Hepatocyte (in vitro differentiated cells): Measurements from ENCODE around the gene NGEF. TPM values are rescaled to one million over a fixed set of nuclear protein-coding genes. Genes with fewer than 3 reads are reported as not detected.

Experiments
- DNase-seq: peaks from one replicate; pipeline ENCODE4 v3.0.0-alpha.2; 2016; ENCODE audit warnings: low spot score
- H2AFZ ChIP-seq: fragments of 200-600 bp; sonication (generic); 2 replicates; pipeline ENCODE4 v1.6.0; 2016; ENCODE audit warnings: antibody characterized with exemption, mild to moderate bottlenecking
- H3K27ac ChIP-seq: fragments of 200-600 bp; sonication (generic); 2 replicates; pipeline ENCODE4 v1.5.1; 2016; ENCODE audit warnings: mild to moderate bottlenecking
- H3K27me3 ChIP-seq: fragments of 200-600 bp; sonication (generic); 2 replicates; pipeline ENCODE4 v1.6.1; 2016
- H3K36me3 ChIP-seq: fragments of 200-600 bp; sonication (generic); replicated peaks from 2 replicates; pipeline ENCODE4 v1.5.1; 2016; ENCODE audit warnings: low read depth; ENCODE audit not compliant: insufficient read depth
- H3K4me1 ChIP-seq: fragments of 200-600 bp; sonication (generic); 2 replicates; pipeline ENCODE4 v1.5.1; 2016; ENCODE audit warnings: mild to moderate bottlenecking, moderate library complexity; ENCODE audit not compliant: insufficient read depth
- H3K4me2 ChIP-seq: fragments of 200-600 bp; sonication (generic); 2 replicates; pipeline ENCODE4 v1.6.0; 2016
- H3K4me3 ChIP-seq: fragments of 200-600 bp; sonication (generic); 2 replicates; pipeline ENCODE4 v1.5.1; 2016; ENCODE audit warnings: mild to moderate bottlenecking
- H3K79me2 ChIP-seq: fragments of 200-600 bp; sonication (generic); 2 replicates; pipeline ENCODE4 v1.6.0; 2017; ENCODE audit warnings: mild to moderate bottlenecking
- H3K9me2 ChIP-seq: fragments of 200-600 bp; sonication (generic); replicated peaks from 2 replicates; pipeline ENCODE4 v1.6.0; 2017; ENCODE audit warnings: mild to moderate bottlenecking; ENCODE audit not compliant: insufficient read depth
- H3K9me3 ChIP-seq: fragments of 200-600 bp; sonication (generic); 2 replicates; pipeline ENCODE4 v1.5.1; 2016; ENCODE audit warnings: low read depth, mild to moderate bottlenecking
- H4K20me1 ChIP-seq: fragments of 200-600 bp; sonication (generic); 2 replicates; pipeline ENCODE4 v1.6.0; 2016; ENCODE audit warnings: mild to moderate bottlenecking; ENCODE audit not compliant: insufficient read depth, poor library complexity, severe bottlenecking
- CTCF ChIP-seq: fragments of 200-600 bp; sonication (generic); IDR thresholded peaks from 2 replicates; pipeline ENCODE4 v1.5.1; 2016; ENCODE audit warnings: antibody characterized with exemption, mild to moderate bottlenecking; ENCODE audit not compliant: poor library complexity
- EZH2 ChIP-seq: fragments of 200-600 bp; sonication (generic); IDR thresholded peaks from 2 replicates; pipeline ENCODE4 v1.6.1; 2016; ENCODE audit warnings: antibody characterized with exemption, mild to moderate bottlenecking, borderline replicate concordance
- EZH2phosphoT487 ChIP-seq: fragments of 200-600 bp; sonication (generic); IDR thresholded peaks from one replicate; pipeline ENCODE4 v1.6.1; 2018; ENCODE audit warnings: antibody characterized with exemption, mild to moderate bottlenecking, low read depth, moderate library complexity; ENCODE audit not compliant: unreplicated experiment, severe bottlenecking
- WGBS: methylation state at CpG from one replicate; pipeline ENCODE4 v1.1.6; 2016; ENCODE audit warnings: low lambda C conversion rate; ENCODE audit errors: missing lambda C conversion rate; 5-methylcytosine and 5-hydroxymethylcytosine counted together
- polyA plus RNA-seq: library from polyadenylated mRNA; unstranded; fragments of >200 nt; fragmentation: Nextera tagmentation; extraction: Ambion mirVana; gene quantifications from 2 replicates; pipeline ENCODE4 v1.2.1, GENCODE V29; 2016
- total RNA-seq: library from RNA; depleted of rRNA; stranded (reverse); fragments of >200 nt; gene quantifications from 2 replicates; pipeline ENCODE4 v1.2.3, GENCODE V29; 2014

The NGEF gene
- total and polyA plus RNA-seq, 2 experiments from 2014 or later = 2.2 to 3.2 TPM

- no peaks in the 10 kb centered on the region for H3K9me3 ChIP-seq
- 60% methylated on average over 11 of the region's 11 CpGs for WGBS
- H2AFZ ChIP-seq = no peak overlapping the region
- H3K79me2 ChIP-seq = no peaks in the 10 kb centered on the region
- H3K4me1 ChIP-seq = no peaks in the 10 kb centered on the region
- no peak overlapping the region for H3K4me3 ChIP-seq
- no peak overlapping the region for H3K4me2 ChIP-seq
- DNase-seq = no peak
- no peaks in the 10 kb centered on the region for H3K9me2 ChIP-seq
- H4K20me1 ChIP-seq = no peaks in the 10 kb centered on the region
- no peak overlapping the region for H3K27ac ChIP-seq
- peaks cover 8% of the 10 kb centered on the region for H3K27me3 ChIP-seq
- TF ChIP-seq EZH2 (no peak), EZH2phosphoT487 (no peak), CTCF (no peak)
- H3K36me3 ChIP-seq = no peaks in the 10 kb centered on the region
Observed at GRCh38 chr2:232920055-232920454, 93.0 kb downstream of the NGEF start.

GRCh38 chr2:232919141-232919540 is 93.9 kb downstream of the NGEF start:
- no peaks in the 10 kb centered on the region for H3K36me3 ChIP-seq
- no peaks in the 10 kb centered on the region for H3K9me2 ChIP-seq
- no peaks in the 10 kb centered on the region for H4K20me1 ChIP-seq
- DNase-seq = no peak
- H3K27me3 ChIP-seq = peaks cover under 1% of the 10 kb centered on the region
- no peak overlapping the region for H2AFZ ChIP-seq
- no peaks in the 10 kb centered on the region for H3K79me2 ChIP-seq
- H3K27ac ChIP-seq = no peak overlapping the region
- WGBS = 95% methylated on average over 6 of the region's 6 CpGs
- H3K4me2 ChIP-seq = no peak overlapping the region
- TF ChIP-seq EZH2phosphoT487 (no peak), CTCF (no peak), EZH2 (no peak)
- no peak overlapping the region for H3K4me3 ChIP-seq
- H3K4me1 ChIP-seq = no peaks in the 10 kb centered on the region
- H3K9me3 ChIP-seq = no peaks in the 10 kb centered on the region

GRCh38 chr2:232913903-232914302 is 99.2 kb downstream of the NGEF start:
- H3K4me1 ChIP-seq = no peaks in the 10 kb centered on the region
- no peak for DNase-seq
- 74% methylated on average over 2 of the region's 2 CpGs for WGBS
- H3K27ac ChIP-seq = no peak overlapping the region
- no peak overlapping the region for H3K4me3 ChIP-seq
- H3K9me3 ChIP-seq = no peaks in the 10 kb centered on the region
- H3K79me2 ChIP-seq = no peaks in the 10 kb centered on the region
- no peaks in the 10 kb centered on the region for H3K36me3 ChIP-seq
- no peaks in the 10 kb centered on the region for H3K9me2 ChIP-seq
- no peaks in the 10 kb centered on the region for H4K20me1 ChIP-seq
- no peaks in the 10 kb centered on the region for H3K27me3 ChIP-seq
- H2AFZ ChIP-seq = no peak overlapping the region
- H3K4me2 ChIP-seq = no peak overlapping the region
- TF ChIP-seq EZH2phosphoT487 (no peak), EZH2 (no peak), CTCF (no peak)
